ENCODE measurements around the gene ATP5ME.

- no peak for TF ChIP-seq ZNF274 (IDR thresholded peaks at IDR 0.05; ENCODE audit: low read depth, low read length)
- no peak for TF ChIP-seq SUZ12 (IDR thresholded peaks at IDR 0.05; ENCODE audit: extremely low read depth, insufficient read depth, insufficient read length)
- no peak for TF ChIP-seq YY1 (IDR thresholded peaks at IDR 0.05; ENCODE audit: insufficient read depth, insufficient read length)
Measured at GRCh38 chr4:650461-650860, 23.6 kb downstream of the ATP5ME start.
